ENCODE data around the gene XYLT1.

GRCh38 chr16:17407321-17407720 lies 63.4 kb downstream of the XYLT1 start:
- no peak for TF ChIP-seq CTCF (IDR thresholded peaks at IDR 0.05 in 2 of 3, conservative IDR thresholded peaks at IDR 0.05 in 1 of 3; ENCODE audit: control insufficient read depth in 2 of 3, extremely low read depth in 1 of 3, insufficient read depth in 1 of 3, low read depth in 3 of 3, low read length in 3 of 3)
- no peak for TF ChIP-seq EZH2 (IDR thresholded peaks at IDR 0.05; ENCODE audit: borderline replicate concordance, control insufficient read depth, low read depth, low read length)
- TF ChIP-seq EP300 (IDR thresholded peaks at IDR 0.05; ENCODE audit: borderline replicate concordance in 1 of 2, control insufficient read depth in 1 of 2, low read depth in 2 of 2, low read length in 2 of 2): no peak
- TF ChIP-seq POLR2A (IDR thresholded peaks at IDR 0.05; ENCODE audit: low read depth, low read length): no peak
- TF ChIP-seq DPF2 (IDR thresholded peaks at IDR 0.05): no peak
- no peak for TF ChIP-seq RBBP5 (conservative IDR thresholded peaks at IDR 0.05)
- no peak for TF ChIP-seq POLR2AphosphoS5 (IDR thresholded peaks at IDR 0.05; ENCODE audit: low read length)
- TF ChIP-seq BACH1 (IDR thresholded peaks at IDR 0.05; ENCODE audit: borderline replicate concordance): no peak
- no peak for TF ChIP-seq SKIL (IDR thresholded peaks at IDR 0.05; ENCODE audit: low read depth, poor library complexity, severe bottlenecking)
- TF ChIP-seq MXI1 (IDR thresholded peaks at IDR 0.05; ENCODE audit: low read depth, low read length): no peak
- TF ChIP-seq, protein P1, sequence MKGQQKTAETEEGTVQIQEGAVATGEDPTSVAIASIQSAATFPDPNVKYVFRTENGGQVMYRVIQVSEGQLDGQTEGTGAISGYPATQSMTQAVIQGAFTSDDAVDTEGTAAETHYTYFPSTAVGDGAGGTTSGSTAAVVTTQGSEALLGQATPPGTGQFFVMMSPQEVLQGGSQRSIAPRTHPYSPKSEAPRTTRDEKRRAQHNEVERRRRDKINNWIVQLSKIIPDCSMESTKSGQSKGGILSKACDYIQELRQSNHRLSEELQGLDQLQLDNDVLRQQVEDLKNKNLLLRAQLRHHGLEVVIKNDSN (IDR thresholded peaks at IDR 0.05; ENCODE audit: borderline replicate concordance, extremely low read length, insufficient read depth, low read depth, low read length): no peak

Measured in GM12878 (cell line).